GM21367 (cell line): ENCODE measurements around the gene RXYLT1.
"Not testable (repeated sequence)": the region's sequence is repeated elsewhere in the genome, so short reads cannot be mapped to it uniquely, and the experiment has no call there.

ENCODE experiments used
- ATAC-seq: cut with Tn5 transposase; IDR thresholded peaks from one replicate; pipeline ENCODE4 v1.9.1; 2021; ENCODE audit not compliant: unreplicated experiment

RXYLT1 gene

DNA sequence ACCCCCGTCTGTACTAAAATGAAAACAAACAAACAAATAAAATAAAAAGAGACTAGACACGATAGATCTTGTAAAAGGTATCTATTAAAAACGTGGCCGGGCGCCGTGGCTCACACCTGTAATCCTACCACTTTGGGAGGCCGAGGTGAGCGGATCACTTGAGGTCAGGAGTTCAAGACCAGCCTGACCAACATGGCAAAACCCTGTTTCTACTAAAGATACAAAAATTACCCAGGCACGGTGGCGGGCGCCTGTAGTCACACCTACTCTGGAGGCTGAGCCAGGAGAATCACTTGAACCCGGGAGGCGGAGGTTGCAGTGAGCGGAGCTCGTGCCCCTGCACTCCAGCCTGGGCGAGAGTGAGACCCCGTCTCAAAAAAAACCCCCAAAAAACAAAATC, 63.0 kb downstream of the RXYLT1 start:
- ATAC-seq = not testable (repeated sequence)

- ATAC-seq = no peak
These were observed 63.6 kb downstream of the RXYLT1 start for GRCh38 chr12:63843254-63843720.

GRCh38 chr12:63843721-63844390, 64.1 kb downstream of the RXYLT1 start:
- ATAC-seq = peak; percentile 97

DNA sequence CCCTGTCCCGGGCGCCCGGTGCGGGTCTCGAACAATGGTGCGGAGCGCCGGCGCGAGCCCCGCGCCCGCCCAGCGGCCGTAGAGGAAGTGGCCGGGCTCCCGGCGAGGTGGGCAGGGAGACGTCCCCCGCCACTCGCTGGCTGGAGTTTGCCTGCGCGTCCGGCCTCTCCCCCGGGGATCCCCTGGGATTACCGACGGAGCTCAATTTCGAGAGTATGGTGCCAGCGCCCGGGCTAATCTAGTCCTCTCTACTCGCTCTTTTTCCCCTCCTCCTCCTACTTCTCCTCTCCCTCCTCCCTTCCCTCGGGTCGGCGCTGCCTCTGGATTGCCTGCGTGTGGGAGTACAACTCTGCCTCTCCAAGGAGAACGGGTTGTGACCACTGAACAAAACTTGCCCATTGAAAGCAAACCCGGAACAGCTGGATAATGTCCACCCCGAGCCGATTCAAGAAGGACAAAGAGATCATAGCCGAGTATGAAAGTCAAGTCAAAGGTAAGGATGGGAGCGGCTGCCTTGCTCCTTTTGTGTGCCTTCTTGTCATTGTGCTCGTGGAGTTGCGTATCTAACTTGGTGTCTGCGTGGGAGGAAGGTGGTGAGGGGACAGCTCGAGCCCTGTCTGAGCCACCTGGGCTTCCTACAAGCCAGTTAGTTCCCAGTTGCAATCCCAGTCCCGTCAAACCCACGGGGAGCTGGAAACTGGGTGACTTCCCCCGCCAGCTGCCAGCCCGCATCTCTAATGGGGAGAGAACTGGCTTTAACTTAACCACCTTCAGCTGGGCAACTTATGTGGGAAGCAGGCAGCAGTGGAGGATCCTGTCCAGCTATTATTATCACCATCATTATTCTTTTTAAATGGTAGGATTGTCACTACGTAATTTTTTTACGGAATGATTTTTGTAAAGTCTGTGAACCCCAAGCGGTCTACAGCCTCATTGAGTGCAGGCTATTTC, 65.0 kb downstream of the RXYLT1 start, which contains the start of gene SRGAP1:
Gene SRGAP1, plus strand, starts transcription at position 310 of the 951 bp plus-strand sequence. Its CDS starts 117 bp downstream, at position 427.
- ATAC-seq = peak; percentile 18

GRCh38 chr12:63845726-63846125, 66.0 kb downstream of the RXYLT1 start:
- ATAC-seq = no peak

- no peak for ATAC-seq
These were observed 66.7 kb downstream of the RXYLT1 start for GRCh38 chr12:63846238-63846967.

- ATAC-seq = no peak
These were observed 68.7 kb downstream of the RXYLT1 start for GRCh38 chr12:63848450-63848849.

- no peak for ATAC-seq
These were observed 69.5 kb downstream of the RXYLT1 start for GRCh38 chr12:63849106-63849620.

GRCh38 chr12:63849641-63850040, 69.9 kb downstream of the RXYLT1 start:
- no peak for ATAC-seq

GRCh38 chr12:63853978-63854377, 74.3 kb downstream of the RXYLT1 start:
- no peak for ATAC-seq

DNA sequence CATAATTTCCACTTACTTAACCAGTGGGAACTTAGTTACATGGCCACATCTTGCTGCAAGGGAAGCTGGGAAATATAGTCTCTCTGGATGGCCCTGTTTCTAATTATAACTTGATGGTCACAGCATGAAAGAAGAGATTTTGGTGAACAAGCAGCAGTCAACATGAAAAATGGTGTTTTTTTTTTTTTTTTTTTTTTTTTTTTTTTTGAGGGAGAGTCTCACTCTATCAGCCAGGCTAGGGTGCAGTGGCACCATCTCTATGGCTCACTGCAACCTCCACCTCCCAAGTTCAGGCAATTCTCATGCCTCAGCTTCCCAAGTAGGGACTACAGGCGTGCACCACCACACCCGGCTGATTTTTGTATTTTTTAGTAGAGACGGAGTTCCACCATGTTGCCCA, 75.6 kb downstream of the RXYLT1 start:
- no peak for ATAC-seq

- no peak for ATAC-seq
These were observed 78.3 kb downstream of the RXYLT1 start for GRCh38 chr12:63857771-63858670.
